Neural progenitor cell (in vitro differentiated cells): ENCODE results near the gene PDE1A.

ENCODE experiments used
- EZH2phosphoT487 ChIP-seq: fragments of 200-600 bp; sonication (generic); IDR thresholded peaks from 2 replicates; pipeline ENCODE4 v1.6.1; 2017; ENCODE audit warnings: antibody characterized with exemption
- TF ChIP-seq, protein P1 (sequence below): fragments of 200-600 bp; sonication (generic); IDR thresholded peaks from 2 replicates; pipeline ENCODE4 v1.5.1; 2017; ENCODE audit warnings: antibody characterized with exemption, mild to moderate bottlenecking

- TF ChIP-seq, protein P1, sequence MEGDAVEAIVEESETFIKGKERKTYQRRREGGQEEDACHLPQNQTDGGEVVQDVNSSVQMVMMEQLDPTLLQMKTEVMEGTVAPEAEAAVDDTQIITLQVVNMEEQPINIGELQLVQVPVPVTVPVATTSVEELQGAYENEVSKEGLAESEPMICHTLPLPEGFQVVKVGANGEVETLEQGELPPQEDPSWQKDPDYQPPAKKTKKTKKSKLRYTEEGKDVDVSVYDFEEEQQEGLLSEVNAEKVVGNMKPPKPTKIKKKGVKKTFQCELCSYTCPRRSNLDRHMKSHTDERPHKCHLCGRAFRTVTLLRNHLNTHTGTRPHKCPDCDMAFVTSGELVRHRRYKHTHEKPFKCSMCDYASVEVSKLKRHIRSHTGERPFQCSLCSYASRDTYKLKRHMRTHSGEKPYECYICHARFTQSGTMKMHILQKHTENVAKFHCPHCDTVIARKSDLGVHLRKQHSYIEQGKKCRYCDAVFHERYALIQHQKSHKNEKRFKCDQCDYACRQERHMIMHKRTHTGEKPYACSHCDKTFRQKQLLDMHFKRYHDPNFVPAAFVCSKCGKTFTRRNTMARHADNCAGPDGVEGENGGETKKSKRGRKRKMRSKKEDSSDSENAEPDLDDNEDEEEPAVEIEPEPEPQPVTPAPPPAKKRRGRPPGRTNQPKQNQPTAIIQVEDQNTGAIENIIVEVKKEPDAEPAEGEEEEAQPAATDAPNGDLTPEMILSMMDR = no peak
- TF ChIP-seq EZH2phosphoT487 = no peak
Observed at GRCh38 chr2:182393270-182393760, 33.5 kb downstream of the PDE1A start.
